GM12878 (cell line): ENCODE data around the gene LHFPL2. TPM values are rescaled to one million over a fixed set of nuclear protein-coding genes. Genes with fewer than 3 reads are reported as not detected.

Source experiments
- ATAC-seq: fragments of 200-7000 bp; cut with Tn5 transposase; 3 replicates; pipeline ENCODE4 v1.9.1; 2020; ENCODE audit warnings: mild to moderate bottlenecking, moderate library complexity
- BruUV-seq: library from RNA; stranded (reverse); fragments of 400-500 nt; replicated peaks from 2 replicates; lab custom pipeline; 2021; lab: Mats Ljungman, UMichigan
- CTCF ChIA-PET: fragments of 300-600 bp; sonication (Branson Sonifier 250); formaldehyde crosslinking; extraction: SDS; loops from one replicate; lab custom pipeline; 2021; ENCODE audit warnings: inconsistent platforms; lab: Yijun Ruan, JAX
- POLR2A ChIA-PET: fragments of 350-600 bp; formaldehyde crosslinking; extraction: SDS; loops from one replicate; lab custom pipeline; 2021; ENCODE audit warnings: inconsistent platforms; lab: Charles Lee
- RAD21 ChIA-PET: fragments of 300-600 bp; sonication (Branson Sonifier 250); formaldehyde crosslinking; loops from one replicate; lab custom pipeline; 2023; ENCODE audit warnings: antibody characterized with exemption; ENCODE audit not compliant: unreplicated experiment; lab: Charles Lee
- SMC1A ChIA-PET: fragments of 300-600 bp; sonication (Branson Sonifier 250); formaldehyde crosslinking; loops from one replicate; lab custom pipeline; 2023; ENCODE audit not compliant: unreplicated experiment, uncharacterized antibody; lab: Charles Lee
- DNase-seq: peaks from one replicate; pipeline ENCODE4 v3.0.0-alpha.2; 2011; ENCODE audit warnings: low read depth, low spot score
- FAIRE-seq: peaks from 3 replicates; lab custom pipeline; 2011; peaks lifted over from hg19 to GRCh38; lab: Jason Lieb, UNC
- H2AFZ ChIP-seq: 2 replicates; pipeline ENCODE4 v1.6.0; 2011; ENCODE audit warnings: low read depth, low read length, control low read depth; ENCODE audit not compliant: control insufficient read depth
- H3K27ac ChIP-seq: 2 replicates; pipeline ENCODE4 v1.5.1; 2011; ENCODE audit warnings: control low read depth; ENCODE audit not compliant: control insufficient read depth, insufficient read depth
- H3K27me3 ChIP-seq, 2 experiments: replicated peaks in 1 of 2; 2 replicates each; pipeline versions ENCODE4 v1.6.0 to v1.6.1; 2011; ENCODE audit warnings: low read length in 1 of 2; ENCODE audit not compliant: control insufficient read depth in 2 of 2, insufficient read depth in 2 of 2
- H3K36me3 ChIP-seq, 2 experiments: 2 replicates each; pipeline ENCODE4 v1.5.1; 2011; ENCODE audit warnings: low read length in 1 of 2; ENCODE audit not compliant: control insufficient read depth in 2 of 2, insufficient read depth in 2 of 2
- H3K4me1 ChIP-seq: 2 replicates; pipeline ENCODE4 v1.6.1; 2011; ENCODE audit warnings: mild to moderate bottlenecking, low read length, moderate library complexity, mixed read lengths; ENCODE audit not compliant: control insufficient read depth, insufficient read depth
- H3K4me2 ChIP-seq: 2 replicates; pipeline ENCODE4 v1.6.0; 2011; ENCODE audit warnings: control low read depth; ENCODE audit not compliant: control insufficient read depth, insufficient read depth
- H3K4me3 ChIP-seq: fragments of 200-600 bp; sonication (generic); 2 replicates; pipeline ENCODE4 v1.5.1; 2016
- H3K79me2 ChIP-seq: 2 replicates; pipeline ENCODE4 v1.6.0; 2011; ENCODE audit warnings: low read length; ENCODE audit not compliant: control insufficient read depth, insufficient read depth
- H3K9ac ChIP-seq: 2 replicates; pipeline ENCODE4 v1.8.0; 2011; ENCODE audit warnings: low read length, control low read depth, mixed read lengths; ENCODE audit not compliant: control insufficient read depth, insufficient read depth
- H3K9me3 ChIP-seq: replicated peaks from 3 replicates; pipeline ENCODE4 v1.5.1; 2011; ENCODE audit warnings: mild to moderate bottlenecking, low read length; ENCODE audit not compliant: control insufficient read depth, insufficient read depth
- H4K20me1 ChIP-seq: 2 replicates; pipeline ENCODE4 v1.6.0; 2011; ENCODE audit not compliant: control insufficient read depth, insufficient read depth
- EP300 ChIP-seq, 2 experiments: fragments of 150-350 bp in 1 of 2; IDR thresholded peaks; 2 replicates each; pipeline ENCODE4 v1.6.1; 2011 to 2012; ENCODE audit warnings: low read depth in 2 of 2, low read length in 2 of 2, borderline replicate concordance in 1 of 2, improper control_type of control experiment in 1 of 2, inconsistent platforms in 1 of 2; ENCODE audit not compliant: control insufficient read depth in 1 of 2
- IRF5 ChIP-seq: fragments of 450-650 bp; IDR thresholded peaks from 2 replicates; pipeline ENCODE4 v1.6.1; 2017; ENCODE audit warnings: borderline replicate concordance
- KLF5 ChIP-seq: fragments of 450-650 bp; IDR thresholded peaks from 2 replicates; pipeline ENCODE4 v1.6.1; 2014; ENCODE audit warnings: mild to moderate bottlenecking; ENCODE audit not compliant: partially characterized antibody
- ZBTB33 ChIP-seq: fragments of 450-650 bp; IDR thresholded peaks from 2 replicates; pipeline ENCODE4 v1.6.1; 2017; ENCODE audit warnings: mild to moderate bottlenecking
- WGBS: methylation state at CpG from one replicate; pipeline ENCODE4 v1.1.6; 2016; ENCODE audit warnings: low lambda C conversion rate; ENCODE audit not compliant: insufficient replicate concordance, insufficient coverage; ENCODE audit errors: missing lambda C conversion rate; 5-methylcytosine and 5-hydroxymethylcytosine counted together
- in situ Hi-C: fragments of 300-500 bp; cut with MboI; formaldehyde crosslinking; loops from 9 replicates; pipeline ENCODE4 v1.14.3; 2018; ENCODE audit warnings: mixed read lengths
- intact Hi-C: fragments of 100-400 bp; cut with micrococcal nuclease; formaldehyde crosslinking; loops from one replicate; pipeline ENCODE4 v1.14.2; 2022; ENCODE audit not compliant: unreplicated experiment
- polyA plus RNA-seq, 11 experiments: library from polyadenylated mRNA; depleted of rRNA in 4 of 11; unstranded in 6 of 11; stranded (reverse) in 5 of 11; fragments of >200 nt; fragmentation: Nextera tagmentation in 4 of 11; fragmentation: Illumina TruSeq in 1 of 11; extraction: Ambion mirVana in 4 of 11; extraction: Trizol in 1 of 11; gene quantifications; 1 replicate in 1 of 11; 2 replicates in 10 of 11; pipeline versions ENCODE4 v1.2.1 to v1.2.3, GENCODE V29; 2011 to 2016; ENCODE audit warnings: inconsistent platforms in 2 of 11, missing spikeins in 2 of 11, low read depth in 1 of 11
- total RNA-seq, 4 experiments: library from RNA; depleted of rRNA in 3 of 4; stranded (reverse); fragments of >200 nt in 3 of 4; fragmentation: Illumina TruSeq in 1 of 4; extraction: Trizol in 1 of 4; gene quantifications; 2 replicates each; pipeline versions ENCODE4 v1.2.1 to v1.2.3, GENCODE V29; 2013 to 2021

Gene LHFPL2
- total and polyA plus RNA-seq, 10 of the 15 experiments (the other 5 are each of a cell fraction or from before 2014, with no cell fraction given): 4.1 to 21.8 (median 12.5) TPM

DNA sequence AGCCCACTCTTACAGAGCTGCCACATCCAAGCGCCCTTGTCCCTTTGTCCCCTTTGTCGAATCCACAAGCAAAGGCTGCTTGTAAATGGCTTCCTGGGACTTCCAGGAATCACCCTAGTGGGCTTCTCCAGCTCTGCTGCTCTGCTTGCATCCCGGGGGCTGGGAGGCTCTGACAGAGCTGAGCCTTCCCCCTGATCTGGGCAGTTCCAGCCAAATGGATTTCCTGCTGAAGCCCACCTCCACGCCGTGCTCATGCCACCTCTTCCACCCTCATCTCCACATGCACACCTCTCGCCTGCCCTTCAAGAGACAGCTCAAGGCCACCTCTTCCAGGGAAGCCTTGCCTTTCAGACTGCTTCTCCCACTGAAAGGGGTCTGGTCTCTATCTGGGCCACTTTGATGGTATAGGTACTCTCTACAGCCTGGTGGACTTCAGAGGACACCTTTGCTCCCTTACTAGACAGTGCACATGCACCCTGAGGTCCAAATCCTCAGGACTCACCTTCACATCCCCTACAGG, 106.2 kb downstream of the LHFPL2 start:
- H3K4me3 ChIP-seq: no peak overlapping the region
- intact Hi-C loops (loop anchor here (10.0 kb wide), 1 partner anchor 212 kb away; no protein-coding TSS in a partner anchor), in situ Hi-C loops (no loop called here)
- ChIA-PET POLR2A (interaction anchor here (0.5 to 1.0 kb wide), 2 partner anchors 96 to 419 kb away, joined by 3 read pairs; no protein-coding TSS in a partner anchor), SMC1A (interaction anchor here (0.9 to 4.7 kb wide), 13 partner anchors 10 to 358 kb away, joined by 3 to 28 read pairs (median 5); no protein-coding TSS in a partner anchor), RAD21 (interaction anchor here (0.6 to 1.8 kb wide), 9 partner anchors 32 to 415 kb away, joined by 3 to 7 read pairs (median 3); no protein-coding TSS in a partner anchor), CTCF (interaction anchor here (0.7 to 1.3 kb wide), 6 partner anchors 9 to 591 kb away, joined by 3 to 7 read pairs (median 3); no protein-coding TSS in a partner anchor)
- no peaks in the 10 kb centered on the region for H3K79me2 ChIP-seq
- no peaks in the 10 kb centered on the region for H3K27me3 ChIP-seq
- no peak for DNase-seq
- H3K4me1 ChIP-seq: peaks cover 37% of the 10 kb centered on the region
- no peaks in the 10 kb centered on the region for H3K9me3 ChIP-seq
- H3K36me3 ChIP-seq: no peaks in the 10 kb centered on the region
- no peak overlapping the region for H3K9ac ChIP-seq
- no peak for FAIRE-seq
- H3K27ac ChIP-seq: no peak overlapping the region
- 100% methylated on average over 6 of the region's 6 CpGs for WGBS
- H3K4me2 ChIP-seq: no peak overlapping the region
- no peaks in the 10 kb centered on the region for H4K20me1 ChIP-seq
- no peak for ATAC-seq
- TF ChIP-seq IRF5 (no peak), EP300 (IDR thresholded peaks at IDR 0.05; ENCODE audit: borderline replicate concordance in 1 of 2, control insufficient read depth in 1 of 2, low read depth in 2 of 2, low read length in 2 of 2) (no peak), ZBTB33 (no peak), KLF5 (no peak)
- BruUV-seq: no TSS peak
- no peak overlapping the region for H2AFZ ChIP-seq
